IMR-90 (cell line): ENCODE measurements around the gene ANKRD40CL. TPM values are rescaled to one million over a fixed set of nuclear protein-coding genes. Genes with fewer than 3 reads are reported as not detected.

Source experiments
- ATAC-seq: fragments of 200-7000 bp; cut with Tn5 transposase; 2 replicates; pipeline ENCODE4 v1.9.1; 2020; ENCODE audit warnings: low read depth, mild to moderate bottlenecking, moderate library complexity
- BruUV-seq: library from RNA; stranded (reverse); fragments of 400-500 nt; replicated peaks from 2 replicates; lab custom pipeline; 2021; lab: Mats Ljungman, UMichigan
- CTCF ChIA-PET: fragments of 300-600 bp; formaldehyde crosslinking; extraction: SDS; loops from one replicate; lab custom pipeline; 2021; ENCODE audit warnings: antibody characterized with exemption; lab: Yijun Ruan, JAX
- POLR2A ChIA-PET: fragments of 300-600 bp; sonication (Branson Sonifier 250); formaldehyde crosslinking; loops from one replicate; lab custom pipeline; 2022; ENCODE audit warnings: antibody characterized with exemption; ENCODE audit not compliant: unreplicated experiment; lab: Charles Lee
- DNase-seq: peaks from one replicate; pipeline ENCODE4 v3.0.0; 2013
- H2AFZ ChIP-seq: replicated peaks from 2 replicates; pipeline ENCODE3; 2013; ENCODE audit warnings: low read length, mild to moderate bottlenecking; ENCODE audit not compliant: poor library complexity
- H2AK5ac ChIP-seq: 2 replicates; pipeline ENCODE4 v1.6.1; 2013; ENCODE audit warnings: low read depth, low read length, inconsistent platforms
- H2AK9ac ChIP-seq: replicated peaks from 2 replicates; pipeline ENCODE3; 2013; ENCODE audit warnings: mild to moderate bottlenecking, low read depth, low read length, moderate library complexity; ENCODE audit not compliant: poor library complexity
- H2BK120ac ChIP-seq: 2 replicates; pipeline ENCODE4 v1.6.1; 2013; ENCODE audit warnings: low read depth, low read length, inconsistent platforms
- H2BK15ac ChIP-seq: 3 replicates; pipeline ENCODE4 v1.6.1; 2013; ENCODE audit warnings: low read depth, low read length, inconsistent platforms
- H2BK20ac ChIP-seq: 2 replicates; pipeline ENCODE4 v1.6.1; 2013; ENCODE audit warnings: low read depth, mild to moderate bottlenecking, inconsistent platforms, low read length, moderate library complexity
- H2BK5ac ChIP-seq: 2 replicates; pipeline ENCODE4 v1.6.1; 2013; ENCODE audit warnings: mild to moderate bottlenecking, low read depth, low read length, inconsistent platforms; ENCODE audit not compliant: poor library complexity, severe bottlenecking
- H3K14ac ChIP-seq: replicated peaks from 2 replicates; pipeline ENCODE4 v1.6.1; 2013; ENCODE audit warnings: low read depth, low read length, inconsistent platforms
- H3K18ac ChIP-seq: 2 replicates; pipeline ENCODE4 v1.6.1; 2013; ENCODE audit warnings: low read depth, low read length, control low read depth
- H3K23ac ChIP-seq: 2 replicates; pipeline ENCODE4 v1.6.1; 2013; ENCODE audit warnings: low read depth, low read length, inconsistent platforms
- H3K27ac ChIP-seq: 2 replicates; pipeline ENCODE4 v1.5.1; 2013; ENCODE audit warnings: mild to moderate bottlenecking, control low read depth, low read length; ENCODE audit not compliant: insufficient read depth
- H3K27me3 ChIP-seq: 2 replicates; pipeline ENCODE4 v1.6.1; 2013; ENCODE audit warnings: low read length; ENCODE audit not compliant: control insufficient read depth, insufficient read depth
- H3K36me3 ChIP-seq: 2 replicates; pipeline ENCODE4 v1.6.1; 2013; ENCODE audit warnings: low read length, mixed read lengths; ENCODE audit not compliant: control insufficient read depth, insufficient read depth
- H3K4ac ChIP-seq: 2 replicates; pipeline ENCODE4 v1.6.1; 2013; ENCODE audit warnings: low read depth, low read length, inconsistent platforms
- H3K4me1 ChIP-seq: 2 replicates; pipeline ENCODE4 v1.6.1; 2013; ENCODE audit warnings: low read length, mixed read lengths; ENCODE audit not compliant: control insufficient read depth, insufficient read depth
- H3K4me2 ChIP-seq: 2 replicates; pipeline ENCODE4 v1.6.1; 2013; ENCODE audit warnings: low read depth, mild to moderate bottlenecking, control low read depth, low read length, moderate library complexity
- H3K4me3 ChIP-seq: 2 replicates; pipeline ENCODE4 v1.5.1; 2013; ENCODE audit warnings: low read depth, mild to moderate bottlenecking, control low read depth, low read length, moderate library complexity; ENCODE audit not compliant: insufficient read depth
- H3K56ac ChIP-seq: 2 replicates; pipeline ENCODE4 v1.6.1; 2013; ENCODE audit warnings: low read length, inconsistent platforms; ENCODE audit not compliant: insufficient read depth; ENCODE audit errors: extremely low read depth
- H3K79me1 ChIP-seq, 2 experiments: 2 replicates each; pipeline ENCODE4 v1.6.1; 2013; ENCODE audit warnings: low read length in 2 of 2, inconsistent platforms in 1 of 2, low read depth in 1 of 2
- H3K9ac ChIP-seq: 2 replicates; pipeline ENCODE4 v1.6.1; 2013; ENCODE audit warnings: low read depth, low read length, control low read depth
- H3K9me1 ChIP-seq: 2 replicates; pipeline ENCODE4 v1.6.1; 2013; ENCODE audit warnings: low read length, inconsistent platforms; ENCODE audit not compliant: insufficient read depth
- H3K9me3 ChIP-seq: 2 replicates; pipeline ENCODE4 v1.6.1; 2013; ENCODE audit warnings: low read length; ENCODE audit not compliant: control insufficient read depth, insufficient read depth
- H4K20me1 ChIP-seq: 2 replicates; pipeline ENCODE4 v1.6.1; 2013; ENCODE audit warnings: low read length, inconsistent platforms; ENCODE audit not compliant: insufficient read depth
- H4K5ac ChIP-seq: 2 replicates; pipeline ENCODE4 v1.6.1; 2013; ENCODE audit warnings: mild to moderate bottlenecking, low read depth, low read length, control low read depth
- H4K8ac ChIP-seq, 2 experiments: 2 replicates each; pipeline ENCODE4 v1.6.1; 2013; ENCODE audit warnings: low read depth in 2 of 2, low read length in 2 of 2, control low read depth in 1 of 2, inconsistent platforms in 1 of 2
- H4K91ac ChIP-seq: 2 replicates; pipeline ENCODE4 v1.6.1; 2013; ENCODE audit warnings: low read depth, low read length, inconsistent platforms; ENCODE audit not compliant: insufficient read depth
- BHLHE40 ChIP-seq: fragments of 150-350 bp; IDR thresholded peaks from 2 replicates; pipeline ENCODE4 v1.6.1; 2016; ENCODE audit warnings: mild to moderate bottlenecking, low read depth, low read length
- CEBPB ChIP-seq: IDR thresholded peaks from 2 replicates; pipeline ENCODE4 v1.6.1; 2012; ENCODE audit warnings: low read depth, low read length, improper control_type of control experiment
- CTCF ChIP-seq: conservative IDR thresholded peaks from 2 replicates; pipeline ENCODE4 v1.5.1; 2012; ENCODE audit warnings: mild to moderate bottlenecking, low read depth, low read length, improper control_type of control experiment
- ELK1 ChIP-seq: fragments of 150-350 bp; IDR thresholded peaks from 2 replicates; pipeline ENCODE4 v1.6.1; 2016; ENCODE audit warnings: low read depth, mild to moderate bottlenecking, low read length, moderate library complexity, borderline replicate concordance
- MAFK ChIP-seq: IDR thresholded peaks from 2 replicates; pipeline ENCODE4 v1.6.1; 2012; ENCODE audit warnings: low read depth, low read length, improper control_type of control experiment
- MAZ ChIP-seq: IDR thresholded peaks from 2 replicates; pipeline ENCODE4 v1.6.1; 2012; ENCODE audit warnings: low read depth, mild to moderate bottlenecking, low read length, improper control_type of control experiment, moderate library complexity, borderline replicate concordance
- NFE2L2 ChIP-seq: fragments of 150-350 bp; IDR thresholded peaks from 2 replicates; pipeline ENCODE4 v1.6.1; 2016; ENCODE audit warnings: low read depth, mild to moderate bottlenecking, low read length
- POLR2A ChIP-seq: IDR thresholded peaks from 2 replicates; pipeline ENCODE4 v1.6.1; 2012; ENCODE audit warnings: mild to moderate bottlenecking, low read depth, low read length
- RAD21 ChIP-seq: IDR thresholded peaks from 2 replicates; pipeline ENCODE4 v1.6.1; 2012; ENCODE audit warnings: low read length, improper control_type of control experiment
- RCOR1 ChIP-seq: IDR thresholded peaks from 2 replicates; pipeline ENCODE4 v1.6.1; 2012; ENCODE audit warnings: mild to moderate bottlenecking, low read length, improper control_type of control experiment; ENCODE audit not compliant: insufficient replicate concordance
- RFX5 ChIP-seq: IDR thresholded peaks from 2 replicates; pipeline ENCODE4 v1.8.0; 2012; ENCODE audit warnings: low read depth, mild to moderate bottlenecking, low read length, moderate library complexity
- SMC3 ChIP-seq: fragments of 150-350 bp; IDR thresholded peaks from 2 replicates; pipeline ENCODE4 v1.6.1; 2016; ENCODE audit warnings: low read depth, mild to moderate bottlenecking, antibody characterized with exemption, low read length, moderate library complexity
- USF2 ChIP-seq: fragments of 150-350 bp; IDR thresholded peaks from 2 replicates; pipeline ENCODE4 v1.6.1; 2017; ENCODE audit warnings: mild to moderate bottlenecking, antibody characterized with exemption, low read length, low read depth
- WGBS, 2 experiments: methylation state at CpG; one replicate each; pipeline versions ENCODE4 v1.1.5 to v1.1.7; 2013; ENCODE audit warnings: missing lambda C conversion rate in 2 of 2; ENCODE audit not compliant: insufficient read length in 1 of 2; ENCODE audit errors: extremely low coverage in 2 of 2; 5-methylcytosine and 5-hydroxymethylcytosine counted together
- dilution Hi-C: fragments of 300-500 bp; cut with HindIII; formaldehyde crosslinking; loops from one replicate; pipeline ENCODE4 v1.14.3; 2018; ENCODE audit warnings: low sequenced_read_pairs; ENCODE audit not compliant: unreplicated experiment
- in situ Hi-C: fragments of 300-500 bp; cut with MboI; formaldehyde crosslinking; loops from 3 replicates; pipeline ENCODE4 v1.14.3; 2019; ENCODE audit warnings: low sequenced_read_pairs, inconsistent platforms, mixed read lengths
- intact Hi-C: fragments of 100-400 bp; cut with micrococcal nuclease; formaldehyde crosslinking; loops from 2 replicates; pipeline ENCODE4 v1.10.0; 2022
- polyA plus RNA-seq, 3 experiments: library from polyadenylated mRNA; depleted of rRNA; stranded (reverse); fragments of >200 nt; gene quantifications; 2 replicates each; pipeline ENCODE4 v1.2.3, GENCODE V29; 2012; ENCODE audit warnings: low replicate concordance in 1 of 3
- total RNA-seq: library from RNA; depleted of rRNA; stranded (reverse); fragments of >200 nt; gene quantifications from 2 replicates; pipeline ENCODE4 v1.2.3, GENCODE V29; 2012

Gene ANKRD40CL
- total and polyA plus RNA-seq, 2 of the 4 experiments (the other 2 are of a cell fraction): not detected

GRCh38 chr17:50783193-50783660, 15.9 kb upstream of the ANKRD40CL start:
- Histone ChIP-seq H4K20me1 (no peaks in the 10 kb centered on the region), H2BK5ac (no peak overlapping the region), H3K4me2 (no peak overlapping the region), H3K23ac (no peak overlapping the region), H3K56ac (no peak overlapping the region), H4K5ac (no peak overlapping the region), H2AFZ (peak overlapping the region; percentile 5), H2AK5ac (no peak overlapping the region), H4K8ac (no peak overlapping the region), H2BK20ac (no peak overlapping the region), H3K4me3 (no peak overlapping the region), H3K9me3 (no peaks in the 10 kb centered on the region), H3K27me3 (peaks cover 2% of the 10 kb centered on the region), H3K4ac (no peak overlapping the region), H4K91ac (no peak overlapping the region), H2AK9ac (peak overlapping the region; percentile 56), H3K4me1 (peaks cover 12% of the 10 kb centered on the region), H3K79me1 (no peaks in the 10 kb centered on the region), H2BK15ac (no peak overlapping the region), H3K14ac (no peak overlapping the region), H3K9me1 (0 out of 2 replicates have a peak, but pooled peaks cover 3% of the 10 kb centered on the region), H3K27ac (no peak overlapping the region), H2BK120ac (no peak overlapping the region), H3K18ac (no peak overlapping the region), H3K9ac (no peak overlapping the region), H3K36me3 (no peaks in the 10 kb centered on the region)
- DNase-seq (peak; percentile 85), ATAC-seq (peak; percentile 96)
- no TSS peak for BruUV-seq
- CTCF ChIA-PET: interaction anchor here (0.7 to 1.2 kb wide), 9 partner anchors 11 to 78 kb away, joined by 3 to 8 read pairs (median 3); no protein-coding TSS in a partner anchor
- WGBS, 2 experiments: no CpG with 5 or more reads among the region's 7 CpGs
- POLR2A ChIA-PET: no interaction called here
- in situ Hi-C loops (loop anchor here (5.0 kb wide), 1 partner anchor 174 kb away; no protein-coding TSS in a partner anchor), dilution Hi-C loops (no loop called here), intact Hi-C loops (loop anchor here (1.0 kb wide), 3 partner anchors 59 to 173 kb away; no protein-coding TSS in a partner anchor)
- TF ChIP-seq USF2 (no peak), MAZ (peak; percentile 25; the same call in 1 of the 2 replicates), RCOR1 (no peak), BHLHE40 (no peak), ELK1 (no peak), SMC3 (peak; percentile 96), RFX5 (no peak), POLR2A (0 out of 2 replicates have a peak, but pooled peaks have one; percentile 36), RAD21 (peak; percentile 99), CTCF (peak; percentile 99), NFE2L2 (no peak), CEBPB (no peak), MAFK (no peak)
